ENCODE measurements around the gene UGT1A6.

Gene UGT1A6

DNA sequence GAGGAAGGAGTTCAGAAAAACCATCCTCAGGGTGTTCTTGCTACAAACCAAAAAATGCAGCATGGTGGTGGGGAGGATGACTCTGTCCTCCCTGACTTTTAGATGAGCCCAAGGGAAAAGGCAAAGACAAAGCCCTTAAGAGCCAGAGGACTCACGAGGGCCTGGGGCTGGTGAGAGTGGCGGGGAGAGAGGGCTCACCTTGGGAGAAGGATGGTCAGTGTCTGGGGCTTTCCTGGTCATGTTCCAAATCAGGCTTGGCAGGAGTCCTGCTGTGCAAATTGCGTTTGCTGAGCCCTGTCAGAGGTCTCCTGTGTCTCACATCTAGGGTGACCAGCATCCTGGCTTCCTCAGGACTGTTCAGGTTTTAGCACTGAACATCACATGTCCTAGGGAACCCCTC, 72.1 kb downstream of the UGT1A6 start:
- DNase-seq (ENCODE audit: low read depth in 2 of 2) = no peak

DNA sequence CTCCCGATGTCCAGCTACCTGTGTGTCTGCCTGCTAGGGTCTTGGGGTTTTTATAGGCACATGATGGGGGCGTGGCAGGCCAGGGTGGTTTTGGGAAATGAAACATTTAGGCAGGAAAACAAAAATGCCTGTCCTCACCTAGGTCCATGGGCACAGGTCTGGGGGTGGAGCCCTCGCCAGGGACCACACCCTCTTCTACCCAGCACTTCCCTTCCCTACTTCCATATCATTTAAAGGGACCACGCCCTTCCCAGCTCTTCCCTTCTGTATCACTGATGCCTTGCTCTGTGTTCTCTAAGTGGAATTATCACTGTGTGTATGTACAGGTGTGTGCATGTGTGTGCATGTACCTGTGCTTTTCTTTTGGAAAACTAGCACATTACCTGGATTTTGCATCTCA, 73.7 kb downstream of the UGT1A6 start:
- DNase-seq (ENCODE audit: low read depth in 2 of 2) = no peak

DNA sequence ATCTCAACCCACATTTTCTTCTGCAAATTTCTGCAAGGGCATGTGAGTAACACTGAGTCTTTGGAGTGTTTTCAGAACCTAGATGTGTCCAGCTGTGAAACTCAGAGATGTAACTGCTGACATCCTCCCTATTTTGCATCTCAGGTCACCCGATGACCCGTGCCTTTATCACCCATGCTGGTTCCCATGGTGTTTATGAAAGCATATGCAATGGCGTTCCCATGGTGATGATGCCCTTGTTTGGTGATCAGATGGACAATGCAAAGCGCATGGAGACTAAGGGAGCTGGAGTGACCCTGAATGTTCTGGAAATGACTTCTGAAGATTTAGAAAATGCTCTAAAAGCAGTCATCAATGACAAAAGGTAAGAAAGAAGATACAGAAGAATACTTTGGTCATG, 75.4 kb downstream of the UGT1A6 start:
- no peak for DNase-seq (ENCODE audit: low read depth in 2 of 2)

- DNase-seq (ENCODE audit: low read depth in 2 of 2) = no peak
Observed at GRCh38 chr2:233769260-233769659, 76.6 kb downstream of the UGT1A6 start.

DNA sequence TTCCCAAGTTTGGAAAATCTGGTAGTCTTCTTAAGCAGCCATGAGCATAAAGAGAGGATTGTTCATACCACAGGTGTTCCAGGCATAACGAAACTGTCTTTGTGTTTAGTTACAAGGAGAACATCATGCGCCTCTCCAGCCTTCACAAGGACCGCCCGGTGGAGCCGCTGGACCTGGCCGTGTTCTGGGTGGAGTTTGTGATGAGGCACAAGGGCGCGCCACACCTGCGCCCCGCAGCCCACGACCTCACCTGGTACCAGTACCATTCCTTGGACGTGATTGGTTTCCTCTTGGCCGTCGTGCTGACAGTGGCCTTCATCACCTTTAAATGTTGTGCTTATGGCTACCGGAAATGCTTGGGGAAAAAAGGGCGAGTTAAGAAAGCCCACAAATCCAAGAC, 79.5 kb downstream of the UGT1A6 start:
- no peak for DNase-seq (ENCODE audit: low read depth in 2 of 2)

- no peak for DNase-seq (ENCODE audit: low read depth in 2 of 2)
Observed at GRCh38 chr2:233772583-233772982, 79.9 kb downstream of the UGT1A6 start.

DNA sequence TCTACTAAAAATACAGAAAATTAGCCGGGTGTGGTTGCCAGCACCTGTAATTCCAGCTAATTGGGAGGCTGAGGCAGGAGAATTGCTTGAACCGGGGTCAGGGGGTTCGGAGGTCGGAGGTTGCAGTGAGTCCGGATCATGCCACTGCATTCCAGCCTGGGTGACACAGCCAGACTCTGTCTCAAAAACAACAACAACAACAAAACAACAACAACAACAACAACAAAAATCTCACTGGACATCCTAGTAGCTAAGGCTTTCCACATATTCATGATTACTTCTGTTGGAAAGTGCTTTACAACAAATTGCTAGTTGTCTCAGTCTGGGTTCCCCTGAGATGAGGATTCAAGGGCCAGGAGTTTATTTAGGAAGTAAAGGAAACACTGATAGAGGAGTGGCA, 81.2 kb downstream of the UGT1A6 start:
- no peak for DNase-seq (ENCODE audit: low read depth in 2 of 2)

DNA sequence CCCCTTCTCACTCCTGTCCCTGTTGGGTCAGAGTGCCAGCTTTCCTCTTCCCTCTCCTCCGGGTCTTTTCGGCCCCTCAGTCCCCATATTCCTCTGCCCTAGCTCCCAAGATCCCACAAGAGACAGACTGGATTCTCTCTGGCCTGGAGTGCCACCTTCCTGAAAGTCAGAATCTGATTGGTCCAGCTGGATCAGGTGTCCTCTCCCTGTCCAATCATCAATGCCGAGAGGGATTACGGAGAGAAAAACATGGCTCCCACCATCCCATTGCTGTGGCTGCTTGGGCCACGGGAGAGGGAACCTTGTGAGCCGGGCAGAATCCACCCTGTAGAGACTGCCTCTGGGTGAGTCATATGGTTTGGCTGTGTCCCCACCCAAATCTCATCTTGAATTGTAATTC, 82.7 kb downstream of the UGT1A6 start:
- no peak for DNase-seq (ENCODE audit: low read depth in 2 of 2)

DNA sequence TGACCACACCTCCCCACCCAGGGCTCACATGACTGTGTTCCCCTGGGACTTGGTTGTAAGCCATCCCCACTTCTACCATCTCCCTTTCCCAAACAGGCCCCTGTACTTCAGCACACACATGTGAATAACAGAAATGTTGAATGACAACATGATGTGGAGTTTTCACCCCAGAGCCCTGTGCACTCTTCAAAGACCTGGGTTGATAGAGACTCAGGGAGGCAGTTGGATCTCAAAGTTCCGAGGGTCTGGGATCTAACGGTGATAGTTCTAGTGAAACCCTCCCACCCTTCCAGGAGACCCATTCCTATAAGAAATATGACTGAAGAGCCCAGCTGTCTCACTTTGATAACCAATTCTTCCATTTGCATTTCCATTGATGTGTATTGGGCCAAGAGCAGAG, 85.3 kb downstream of the UGT1A6 start, which contains the start of gene MROH2A:
Gene MROH2A, plus strand, starts transcription at position 301 of the 400 bp plus-strand sequence. CDS start 1,029 bp downstream, outside the sequence.
- no peak for DNase-seq (ENCODE audit: low read depth in 2 of 2)

GRCh38 chr2:233779722-233780121, 87.0 kb downstream of the UGT1A6 start:
- no peak for DNase-seq (ENCODE audit: low read depth in 2 of 2)

DNA sequence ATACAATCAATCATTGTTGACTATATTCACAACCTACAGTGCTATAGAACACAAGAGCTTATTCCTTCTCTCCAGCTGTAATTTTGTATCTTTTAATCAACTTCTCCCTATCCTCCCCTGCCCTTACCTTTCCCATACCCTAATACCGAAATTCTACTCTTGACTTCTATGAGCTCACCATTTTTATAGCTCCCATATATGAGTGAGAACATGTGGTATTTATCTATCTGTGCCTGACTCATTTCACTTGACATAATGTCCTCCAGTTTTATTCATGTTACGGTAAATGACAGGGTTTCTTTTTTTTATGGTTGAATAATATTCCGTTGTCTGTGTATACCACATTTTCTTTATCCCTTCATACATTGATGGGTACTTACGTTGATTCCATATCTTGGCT, 88.1 kb downstream of the UGT1A6 start:
- no peak for DNase-seq (ENCODE audit: low read depth in 2 of 2)

GRCh38 chr2:233789554-233789953, 96.9 kb downstream of the UGT1A6 start:
- no peak for DNase-seq (ENCODE audit: low read depth in 2 of 2)

- no peak for DNase-seq (ENCODE audit: low read depth in 2 of 2)
Observed at GRCh38 chr2:233791151-233791882, 98.6 kb downstream of the UGT1A6 start.

GRCh38 chr2:233791883-233792329, 99.2 kb downstream of the UGT1A6 start:
- no peak for DNase-seq (ENCODE audit: low read depth in 2 of 2)

DNA sequence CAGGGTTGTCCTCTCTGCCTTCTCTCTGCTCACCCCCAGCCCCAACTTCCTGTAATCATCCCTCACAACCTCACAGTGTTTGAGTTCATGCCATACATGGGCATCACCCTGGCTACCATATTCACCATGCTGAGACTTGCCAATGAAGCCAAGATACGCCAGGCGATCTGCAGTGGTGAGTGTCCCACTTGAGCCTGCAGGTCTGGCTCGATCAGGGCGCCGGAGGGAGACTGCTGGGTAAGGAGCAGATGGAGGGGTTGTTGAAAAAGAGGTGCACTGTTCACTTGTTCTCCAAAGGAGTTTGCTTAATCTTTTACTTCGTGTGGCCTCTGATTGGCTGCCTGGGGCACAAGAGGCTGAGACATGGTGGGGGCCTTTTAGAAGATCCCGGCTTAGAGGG, 100.0 kb downstream of the UGT1A6 start:
- DNase-seq (ENCODE audit: low read depth in 2 of 2) = no peak

DNA sequence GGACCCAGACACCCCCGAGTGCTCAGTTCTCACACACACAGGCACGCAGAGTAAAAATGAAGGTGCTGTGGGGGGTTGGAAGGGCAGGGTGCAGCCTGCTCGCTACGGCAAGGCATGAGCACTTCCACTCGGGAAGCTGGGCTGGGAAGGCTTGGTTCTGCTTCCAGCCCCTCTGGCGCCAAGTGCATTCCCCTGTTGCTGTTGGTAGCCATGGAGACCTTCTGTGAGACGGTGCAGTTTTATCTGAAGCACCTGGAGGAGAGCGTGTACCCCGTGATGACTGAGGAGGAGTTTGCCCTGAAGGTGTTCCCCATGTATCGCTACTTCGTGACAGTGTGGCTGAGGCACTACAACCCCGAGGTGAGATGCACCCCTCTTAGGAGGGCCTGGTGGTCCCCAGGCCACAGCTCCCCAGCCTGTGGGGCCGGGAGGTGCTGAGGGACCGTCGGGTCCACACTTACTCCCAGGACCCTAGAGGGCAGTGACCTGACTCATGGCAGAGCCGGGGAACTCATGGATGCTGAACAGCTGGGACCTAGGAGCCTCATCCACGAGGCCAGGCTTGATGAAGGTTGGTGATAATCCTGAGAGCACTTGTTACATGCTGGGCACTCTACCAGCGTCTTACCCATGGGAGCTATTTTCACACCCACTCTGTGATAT, 100.9 kb downstream of the UGT1A6 start:
- DNase-seq (ENCODE audit: low read depth in 2 of 2) = no peak

- DNase-seq (ENCODE audit: low read depth in 2 of 2) = no peak
Observed at GRCh38 chr2:233794128-233794658, 101.5 kb downstream of the UGT1A6 start.

DNA sequence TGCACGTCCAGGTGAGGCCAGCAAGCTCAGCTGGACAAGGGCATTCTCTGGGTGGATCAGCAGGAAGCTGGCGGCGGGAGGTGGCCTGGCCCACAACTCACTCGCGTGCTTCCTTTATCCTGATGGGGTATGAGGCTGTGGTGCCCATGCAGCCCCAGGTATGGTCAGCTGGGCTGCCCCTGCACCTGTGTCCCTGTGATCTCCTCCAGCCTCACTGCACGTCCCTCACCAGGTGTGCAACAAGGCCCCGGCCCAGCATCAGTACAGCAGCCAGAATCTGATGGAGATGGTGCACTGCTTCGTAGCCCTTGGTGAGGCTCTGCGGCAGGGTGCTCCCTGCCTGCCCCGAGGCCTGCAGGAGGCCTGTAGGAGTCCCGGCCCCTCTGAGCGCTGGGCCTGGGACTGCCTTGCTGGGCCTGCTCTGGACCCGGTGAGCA, 103.1 kb downstream of the UGT1A6 start:
- no peak for DNase-seq (ENCODE audit: low read depth in 2 of 2)

GRCh38 chr2:233796254-233796653, 103.6 kb downstream of the UGT1A6 start:
- DNase-seq (ENCODE audit: low read depth in 2 of 2) = no peak

GRCh38 chr2:233798335-233799086, 105.8 kb downstream of the UGT1A6 start:
- no peak for DNase-seq (ENCODE audit: low read depth in 2 of 2)

DNA sequence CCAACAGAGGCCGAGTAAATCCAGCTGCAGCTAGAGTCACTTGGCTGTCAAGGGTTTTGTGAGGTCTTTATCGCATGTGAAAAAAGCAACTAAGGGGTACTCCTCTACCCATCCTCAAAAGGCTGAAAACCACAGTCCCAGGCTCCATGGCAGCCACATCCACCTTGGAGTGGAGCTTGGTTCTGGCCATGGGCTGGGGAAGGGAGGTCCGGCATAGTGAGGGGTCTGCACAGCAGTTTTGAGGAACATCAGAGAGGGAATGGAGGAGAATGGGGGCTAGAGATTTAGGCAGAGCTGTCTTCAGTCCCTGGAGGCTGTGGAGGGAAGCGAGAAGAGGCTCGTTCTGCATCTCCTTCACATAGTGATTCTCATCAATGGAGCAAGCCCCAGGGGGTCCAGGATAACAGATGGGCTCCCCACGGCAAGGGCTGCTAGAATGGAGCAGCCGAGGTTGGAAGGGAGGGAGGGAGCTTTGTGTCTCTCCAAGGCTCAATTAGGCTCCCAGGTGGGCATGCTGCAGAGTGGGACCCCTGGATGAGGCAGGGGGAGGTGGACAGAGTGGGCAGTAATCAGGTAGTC, 106.5 kb downstream of the UGT1A6 start:
- no peak for DNase-seq (ENCODE audit: low read depth in 2 of 2)

- no peak for DNase-seq (ENCODE audit: low read depth in 2 of 2)
Observed at GRCh38 chr2:233799716-233800115, 107.0 kb downstream of the UGT1A6 start.
